Measurements from ENCODE around the gene TTLL7. TPM values are rescaled to one million over a fixed set of nuclear protein-coding genes. Genes with fewer than 3 reads are reported as not detected.

Gene TTLL7
- total and polyA plus RNA-seq, 8 donors, result 1.4 to 50.8 (median 8.5) TPM

DNA sequence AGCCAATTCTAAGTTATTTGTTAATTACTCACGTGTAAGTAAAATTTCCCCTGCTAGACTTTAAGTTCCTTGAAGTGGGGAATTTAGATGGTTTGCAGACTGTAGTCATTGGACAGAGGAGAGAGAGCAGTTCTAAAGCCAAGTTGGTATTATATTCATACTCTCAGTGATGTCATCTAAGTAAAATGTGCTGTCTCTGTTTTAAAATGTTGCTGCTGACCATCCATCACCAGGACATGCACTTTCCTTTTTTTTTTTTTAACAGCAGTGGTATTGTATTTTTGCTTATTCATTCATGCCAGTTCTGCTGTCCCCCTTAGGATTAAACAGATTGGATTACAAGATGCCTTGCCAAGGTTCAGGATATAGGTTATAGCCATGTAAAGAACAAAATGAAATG is 2.3 kb downstream of the TTLL7 start:
- H3K9me3 ChIP-seq, result no peaks in the 10 kb centered on the region
- peaks cover 0 to 13% (median 10%) of the 10 kb centered on the region in 3 donors for H3K27me3 ChIP-seq
- H3K4me1 ChIP-seq, result peaks cover 0 to 40% (median 24%) of the 10 kb centered on the region in 4 donors
- peak overlapping the region in 1 of 5 donors; percentile 30 for H3K27ac ChIP-seq
- 8 to 31% (median 23%) methylated on average over 1 of the region's 1 CpG for WGBS, 5 donors
- intact Hi-C loops (cut with DNase I; ENCODE audit: low total_unique reads), result no loop called here
- H3K36me3 ChIP-seq, result no peaks in the 10 kb centered on the region
- no peak overlapping the region for H3K4me3 ChIP-seq
- peak in 1 of 2 donors; percentile 66 for DNase-seq
- TF ChIP-seq POLR2AphosphoS5 (IDR thresholded peaks at IDR 0.05) (no peak), POLR2A (IDR thresholded peaks at IDR 0.05) (no peak), EP300 (IDR thresholded peaks at IDR 0.05) (no peak)
- TF ChIP-seq, protein P1, sequence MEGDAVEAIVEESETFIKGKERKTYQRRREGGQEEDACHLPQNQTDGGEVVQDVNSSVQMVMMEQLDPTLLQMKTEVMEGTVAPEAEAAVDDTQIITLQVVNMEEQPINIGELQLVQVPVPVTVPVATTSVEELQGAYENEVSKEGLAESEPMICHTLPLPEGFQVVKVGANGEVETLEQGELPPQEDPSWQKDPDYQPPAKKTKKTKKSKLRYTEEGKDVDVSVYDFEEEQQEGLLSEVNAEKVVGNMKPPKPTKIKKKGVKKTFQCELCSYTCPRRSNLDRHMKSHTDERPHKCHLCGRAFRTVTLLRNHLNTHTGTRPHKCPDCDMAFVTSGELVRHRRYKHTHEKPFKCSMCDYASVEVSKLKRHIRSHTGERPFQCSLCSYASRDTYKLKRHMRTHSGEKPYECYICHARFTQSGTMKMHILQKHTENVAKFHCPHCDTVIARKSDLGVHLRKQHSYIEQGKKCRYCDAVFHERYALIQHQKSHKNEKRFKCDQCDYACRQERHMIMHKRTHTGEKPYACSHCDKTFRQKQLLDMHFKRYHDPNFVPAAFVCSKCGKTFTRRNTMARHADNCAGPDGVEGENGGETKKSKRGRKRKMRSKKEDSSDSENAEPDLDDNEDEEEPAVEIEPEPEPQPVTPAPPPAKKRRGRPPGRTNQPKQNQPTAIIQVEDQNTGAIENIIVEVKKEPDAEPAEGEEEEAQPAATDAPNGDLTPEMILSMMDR (IDR thresholded peaks at IDR 0.05), result no peak

DNA sequence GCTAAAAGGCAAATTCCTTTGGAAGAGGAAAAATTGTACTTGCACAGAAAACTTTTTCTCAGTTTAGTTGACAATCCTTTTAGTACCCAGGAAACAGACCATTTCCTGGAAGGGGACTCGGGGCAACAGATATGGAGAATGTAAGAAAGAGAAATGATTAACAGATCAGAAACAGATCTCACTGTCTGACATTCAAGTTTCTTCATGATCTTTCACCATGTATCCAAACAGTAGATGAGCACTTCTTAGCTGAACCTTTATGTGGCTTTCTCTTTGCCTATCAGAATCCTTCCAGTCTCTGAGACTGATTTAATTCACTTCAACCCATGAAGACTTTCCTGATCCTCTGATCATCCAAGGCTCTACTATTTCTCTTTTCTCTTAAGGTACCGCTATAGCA is 2.7 kb downstream of the TTLL7 start:
- H3K4me1 ChIP-seq, result peaks cover 0 to 40% (median 24%) of the 10 kb centered on the region in 4 donors
- DNase-seq, result no peak
- H3K27me3 ChIP-seq, result peaks cover 0 to 13% (median 10%) of the 10 kb centered on the region in 3 donors
- H3K9me3 ChIP-seq, result no peaks in the 10 kb centered on the region
- TF ChIP-seq POLR2AphosphoS5 (IDR thresholded peaks at IDR 0.05) (no peak), POLR2A (IDR thresholded peaks at IDR 0.05) (no peak), EP300 (IDR thresholded peaks at IDR 0.05) (no peak)
- TF ChIP-seq, protein P1 (IDR thresholded peaks at IDR 0.05), result no peak
- no peaks in the 10 kb centered on the region for H3K36me3 ChIP-seq
- 51 to 67% (median 64%) methylated on average over 2 of the region's 2 CpGs for WGBS, 5 donors
- peak overlapping the region in 1 of 5 donors; percentile 30 for H3K27ac ChIP-seq
- intact Hi-C loops (cut with DNase I; ENCODE audit: low total_unique reads), result no loop called here
- no peak overlapping the region for H3K4me3 ChIP-seq

DNA sequence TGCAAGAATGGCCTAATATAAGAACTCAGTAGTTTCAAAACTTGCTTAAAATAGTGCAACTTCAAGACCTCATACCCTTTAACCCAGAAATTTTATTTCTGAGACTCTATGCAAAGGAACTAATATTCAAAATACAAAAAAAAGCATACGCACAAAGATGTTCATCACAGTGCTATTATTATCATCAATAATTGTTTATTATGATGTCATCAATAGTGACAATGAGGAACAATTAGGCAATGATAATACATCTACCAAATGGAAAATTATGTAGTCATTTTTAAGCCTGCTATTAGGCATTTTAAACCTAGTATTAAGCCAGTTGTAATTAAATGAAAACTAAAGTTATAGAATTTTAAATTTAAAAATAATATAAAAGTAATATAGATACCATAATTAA is 3.3 kb downstream of the TTLL7 start:
- TF ChIP-seq EP300 (IDR thresholded peaks at IDR 0.05) (no peak), POLR2A (IDR thresholded peaks at IDR 0.05) (no peak)
- TF ChIP-seq, protein P1 (IDR thresholded peaks at IDR 0.05), result no peak
- Histone ChIP-seq H3K36me3 (no peaks in the 10 kb centered on the region), H3K27me3 (peaks cover 0 to 13% (median 10%) of the 10 kb centered on the region in 3 donors), H3K27ac (no peak overlapping the region), H3K9me3 (no peaks in the 10 kb centered on the region), H3K4me3 (no peak overlapping the region), H3K4me1 (peaks cover 0 to 40% (median 24%) of the 10 kb centered on the region in 4 donors)
- no peak for DNase-seq
- WGBS, 5 donors, result 91 to 97% (median 93%) methylated on average over 1 of the region's 1 CpG
- intact Hi-C loops (cut with DNase I; ENCODE audit: low total_unique reads), result no loop called here

DNA sequence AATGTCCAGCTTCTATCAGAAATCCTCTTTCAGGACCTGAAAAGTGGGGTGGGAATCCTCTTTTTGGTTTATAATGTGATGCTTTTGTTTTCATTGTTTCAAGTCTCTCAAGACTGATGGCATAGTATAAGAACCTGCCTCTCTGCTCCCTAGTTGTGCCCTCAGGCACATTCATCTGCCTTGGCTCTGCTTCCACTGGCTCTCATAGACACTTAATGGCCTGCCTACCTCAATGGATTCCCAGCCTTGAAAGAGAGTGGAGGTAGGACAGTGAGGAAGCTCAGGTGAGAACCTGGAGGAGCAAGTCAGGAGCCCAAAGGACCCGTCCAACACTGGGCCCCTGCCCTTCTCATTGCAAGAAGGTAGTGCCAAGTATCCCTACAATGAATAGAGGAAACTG is 4.8 kb downstream of the TTLL7 start:
- H3K4me1 ChIP-seq, result peaks cover 0 to 32% (median 17%) of the 10 kb centered on the region in 4 donors
- no peaks in the 10 kb centered on the region for H3K9me3 ChIP-seq
- TF ChIP-seq EP300 (IDR thresholded peaks at IDR 0.05), result no peak
- TF ChIP-seq POLR2AphosphoS5 (IDR thresholded peaks at IDR 0.05), result no peak
- no peak for TF ChIP-seq POLR2A (IDR thresholded peaks at IDR 0.05)
- no peaks in the 10 kb centered on the region for H3K36me3 ChIP-seq
- no peak for DNase-seq
- H3K27me3 ChIP-seq, result peaks cover 0 to 10% (median 9%) of the 10 kb centered on the region in 3 donors
- no peak overlapping the region for H3K27ac ChIP-seq
- intact Hi-C loops (cut with DNase I; ENCODE audit: low total_unique reads), result no loop called here
- no peak overlapping the region for H3K4me3 ChIP-seq
- WGBS, 5 donors, result 56 to 84% (median 71%) methylated on average over 1 of the region's 1 CpG

DNA sequence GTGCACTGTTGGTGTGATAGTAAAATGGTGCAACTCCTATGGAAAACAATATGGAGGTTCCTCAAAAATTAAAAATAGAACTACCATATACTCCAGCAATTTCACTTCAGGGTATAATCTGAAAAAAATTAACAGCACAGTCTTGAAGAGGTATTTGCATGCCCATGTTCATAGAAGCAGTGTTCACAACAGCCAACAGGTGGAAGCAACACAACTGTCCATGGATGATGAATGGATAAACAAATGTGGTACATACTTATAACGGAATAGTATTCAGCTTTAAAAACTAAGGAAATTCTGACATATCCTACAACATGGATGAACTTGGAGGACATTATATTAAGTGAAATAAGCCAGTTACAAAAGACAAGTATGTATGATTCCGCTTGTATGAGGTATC is 8.2 kb downstream of the TTLL7 start:
- intact Hi-C loops (cut with DNase I; ENCODE audit: low total_unique reads), result no loop called here

More for the DNA sequence above, 8.2 kb downstream of the TTLL7 start:
- Histone ChIP-seq H3K27ac (no peak overlapping the region), H3K4me1 (peaks cover 0 to 8% (median 3%) of the 10 kb centered on the region in 4 donors), H3K27me3 (no peaks in the 10 kb centered on the region), H3K4me3 (no peak overlapping the region), H3K9me3 (peaks cover 0 to 7% (median 3%) of the 10 kb centered on the region in 4 donors), H3K36me3 (peaks cover 0 to 5% (median 0%) of the 10 kb centered on the region in 4 donors)
- no peak for TF ChIP-seq POLR2A (IDR thresholded peaks at IDR 0.05)
- TF ChIP-seq EP300 (IDR thresholded peaks at IDR 0.05), result no peak
- TF ChIP-seq, protein P1 (IDR thresholded peaks at IDR 0.05), result no peak
- TF ChIP-seq POLR2AphosphoS5 (IDR thresholded peaks at IDR 0.05), result no peak
- DNase-seq, result no peak
- WGBS, 5 donors, result 88 to 94% (median 91%) methylated on average over 2 of the region's 2 CpGs
